ENCODE results near the gene HK1.
"Not testable (repeated sequence)": the region's sequence is repeated elsewhere in the genome, so short reads cannot be mapped to it uniquely, and the experiment has no call there.

HK1 gene

GRCh38 chr10:69278446-69278963, at the start of gene HK1:
Gene HK1 (plus strand): TSS chr10:69278496.
- DNase-seq, result no peak

- DNase-seq, result no peak
Measured at GRCh38 chr10:69229616-69229916, 48.7 kb upstream of the HK1 start.

- DNase-seq, result no peak
Measured at GRCh38 chr10:69230128-69230527, 48.2 kb upstream of the HK1 start.

- no peak for DNase-seq
Measured at GRCh38 chr10:69232252-69232651, 46.0 kb upstream of the HK1 start.

GRCh38 chr10:69232736-69233480, 45.4 kb upstream of the HK1 start:
- DNase-seq, result no peak

- no peak for DNase-seq
Measured at GRCh38 chr10:69234447-69234846, 43.8 kb upstream of the HK1 start.

- DNase-seq, result peak; percentile 61
Measured at GRCh38 chr10:69237528-69238159, 40.7 kb upstream of the HK1 start.

- no peak for DNase-seq
Measured at GRCh38 chr10:69239136-69239535, 39.2 kb upstream of the HK1 start.

- DNase-seq, result no peak
Measured at GRCh38 chr10:69239816-69240434, 38.4 kb upstream of the HK1 start.

GRCh38 chr10:69240455-69240854, 37.8 kb upstream of the HK1 start:
- DNase-seq, result no peak

- no peak for DNase-seq
Measured at GRCh38 chr10:69241575-69241974, 36.7 kb upstream of the HK1 start.

- no peak for DNase-seq
Measured at GRCh38 chr10:69242040-69242851, 36.0 kb upstream of the HK1 start.

GRCh38 chr10:69242852-69243212, 35.5 kb upstream of the HK1 start:
- DNase-seq, result no peak

- no peak for DNase-seq
Measured at GRCh38 chr10:69243817-69244216, 34.5 kb upstream of the HK1 start.

- DNase-seq, result no peak
Measured at GRCh38 chr10:69246036-69246435, 32.3 kb upstream of the HK1 start.

GRCh38 chr10:69246581-69247312, 31.5 kb upstream of the HK1 start:
- no peak for DNase-seq

- no peak for DNase-seq
Measured at GRCh38 chr10:69247313-69247710, 31.0 kb upstream of the HK1 start.

- no peak for DNase-seq
Measured at GRCh38 chr10:69248117-69248730, 30.1 kb upstream of the HK1 start.

GRCh38 chr10:69250041-69250440, 28.3 kb upstream of the HK1 start:
- DNase-seq, result no peak

- DNase-seq, result not testable (repeated sequence)
Measured at GRCh38 chr10:69251417-69251816, 26.9 kb upstream of the HK1 start.

- DNase-seq, result no peak
Measured at GRCh38 chr10:69253171-69253570, 25.1 kb upstream of the HK1 start.

GRCh38 chr10:69254877-69255276, 23.4 kb upstream of the HK1 start:
- DNase-seq, result no peak

All from amniotic stem cell (primary cell).